Body of pancreas (tissue), 4 donors: ENCODE measurements around the gene CFI.

Experiments
- CTCF ChIP-seq, 7 experiments: fragments of 450-650 bp in 4 of 7; fragments of 200-600 bp in 3 of 7; sonication (generic) in 3 of 7; IDR thresholded peaks; one replicate each; pipeline ENCODE4 v1.5.1; 2016 to 2019; ENCODE audit warnings: antibody characterized with exemption in 7 of 7
- POLR2A ChIP-seq, 3 donors: fragments of 450-650 bp; IDR thresholded peaks; one replicate each; pipeline ENCODE4 v1.6.1; 2016; ENCODE audit warnings: antibody characterized with exemption in 3 of 3, mild to moderate bottlenecking in 2 of 3

- TF ChIP-seq POLR2A (IDR thresholded peaks at IDR 0.05) (no peak), CTCF (IDR thresholded peaks at IDR 0.05) (no peak)
These were observed 2.9 kb downstream of the CFI start for GRCh38 chr4:109798866-109799265.
